ENCODE measurements around the gene MT1A. TPM values are rescaled to one million over a fixed set of nuclear protein-coding genes. Genes with fewer than 3 reads are reported as not detected.

Gene MT1A
- polyA plus RNA-seq, 1 of the 3 experiments (the other 2 are of a cell fraction) = 5.4 TPM

GRCh38 chr16:56669840-56670619 is 31.6 kb downstream of the MT1A start:
- Histone ChIP-seq H4K20me1 (ENCODE audit: insufficient read depth) (no peaks in the 10 kb centered on the region), H3K9me3 (no peaks in the 10 kb centered on the region), H3F3A (replicated peaks; ENCODE audit: insufficient read depth) (no peaks in the 10 kb centered on the region), H3K4me2 (no peak overlapping the region), H3K79me2 (ENCODE audit: insufficient read depth) (no peaks in the 10 kb centered on the region), H3K27ac (ENCODE audit: low read depth in 2 of 2, low read length in 1 of 2) (no peak overlapping the region), H3K27me3 (ENCODE audit: insufficient read depth) (peaks cover 42% of the 10 kb centered on the region), H3K4me3 (ENCODE audit: low read depth in 2 of 2, low read length in 1 of 2) (no peak overlapping the region), H3K9ac (no peak overlapping the region), H3K9me2 (no peaks in the 10 kb centered on the region), H3K36me3 (replicated peaks in 1 of 2; ENCODE audit: control insufficient read depth in 1 of 2, insufficient read depth in 2 of 2, low read length in 1 of 2) (no peaks in the 10 kb centered on the region), H3K4me1 (ENCODE audit: control insufficient read depth in 1 of 2, insufficient read depth in 2 of 2, low read depth in 1 of 2, low read length in 1 of 2) (no peaks in the 10 kb centered on the region; a peak in 1 of 4 replicates), H2AFZ (ENCODE audit: low read depth) (no peak overlapping the region)
- 50% methylated on average over 18 of the region's 19 CpGs for WGBS (ENCODE audit: low lambda C conversion rate)
- TF ChIP-seq GATA2 (CRISPR knock-in tag; IDR thresholded peaks at IDR 0.05) (no peak), POLR2AphosphoS5 (IDR thresholded peaks at IDR 0.05; ENCODE audit: low read depth, low read length) (no peak), SIN3A (IDR thresholded peaks at IDR 0.05; ENCODE audit: borderline replicate concordance, low read depth, low read length) (no peak), ELF1 (IDR thresholded peaks at IDR 0.05) (no peak), PBX3 (IDR thresholded peaks at IDR 0.05) (no peak), FOXJ3 (CRISPR knock-in tag; IDR thresholded peaks at IDR 0.05) (no peak), RFX5 (IDR thresholded peaks at IDR 0.05; ENCODE audit: low read length) (no peak), NRF1 (IDR thresholded peaks at IDR 0.05; ENCODE audit: low read depth, low read length) (no peak), FOXM1 (IDR thresholded peaks at IDR 0.05; ENCODE audit: low read depth) (no peak), TEAD4 (IDR thresholded peaks at IDR 0.05; ENCODE audit: borderline replicate concordance, insufficient read depth) (no peak), REST (IDR thresholded peaks at IDR 0.05; ENCODE audit: low read depth, low read length) (no peak)
- TF ChIP-seq, protein P1, sequence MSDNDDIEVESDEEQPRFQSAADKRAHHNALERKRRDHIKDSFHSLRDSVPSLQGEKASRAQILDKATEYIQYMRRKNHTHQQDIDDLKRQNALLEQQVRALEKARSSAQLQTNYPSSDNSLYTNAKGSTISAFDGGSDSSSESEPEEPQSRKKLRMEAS (IDR thresholded peaks at IDR 0.05; ENCODE audit: low read depth) = no peak
- ChIA-PET CTCF (interaction anchor here (1.8 kb wide), 1 partner anchor 19 kb away, joined by 4 read pairs; no protein-coding TSS in a partner anchor), POLR2A (interaction anchor here (0.7 kb wide), 1 partner anchor 78 kb away, joined by 3 read pairs; no protein-coding TSS in a partner anchor)
- DNase-seq = no peak

DNA sequence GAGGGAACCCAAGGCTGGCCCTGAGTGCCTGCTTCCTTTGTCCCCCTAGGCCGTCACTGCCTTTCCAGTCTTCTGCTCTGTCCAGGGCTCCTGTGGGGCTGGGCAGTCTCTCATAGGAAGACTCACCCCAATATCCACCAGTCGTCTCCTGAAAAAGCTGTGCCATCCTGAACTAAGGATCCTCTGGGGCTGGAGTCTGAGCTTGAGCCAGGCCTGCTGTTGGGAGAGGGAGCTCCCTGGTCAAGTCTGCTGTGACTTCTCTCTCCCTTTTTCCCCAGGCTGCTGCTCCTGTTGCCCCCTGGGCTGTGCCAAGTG is 32.1 kb downstream of the MT1A start:
- Histone ChIP-seq H3K9me2 (no peaks in the 10 kb centered on the region), H3K4me3 (ENCODE audit: low read depth in 2 of 2, low read length in 1 of 2) (no peak overlapping the region), H3F3A (replicated peaks; ENCODE audit: insufficient read depth) (no peaks in the 10 kb centered on the region), H3K9me3 (no peaks in the 10 kb centered on the region), H3K27me3 (ENCODE audit: insufficient read depth) (peaks cover 42% of the 10 kb centered on the region), H3K79me2 (ENCODE audit: insufficient read depth) (no peaks in the 10 kb centered on the region), H2AFZ (ENCODE audit: low read depth) (no peak overlapping the region), H3K27ac (ENCODE audit: low read depth in 2 of 2, low read length in 1 of 2) (no peak overlapping the region), H3K36me3 (replicated peaks in 1 of 2; ENCODE audit: control insufficient read depth in 1 of 2, insufficient read depth in 2 of 2, low read length in 1 of 2) (no peaks in the 10 kb centered on the region), H3K4me1 (ENCODE audit: control insufficient read depth in 1 of 2, insufficient read depth in 2 of 2, low read depth in 1 of 2, low read length in 1 of 2) (no peaks in the 10 kb centered on the region; a peak in 1 of 4 replicates), H4K20me1 (ENCODE audit: insufficient read depth) (no peaks in the 10 kb centered on the region), H3K4me2 (no peak overlapping the region), H3K9ac (no peak overlapping the region)
- no CpG with 5 or more reads among the region's 2 CpGs for WGBS (ENCODE audit: low lambda C conversion rate)
- TF ChIP-seq RCOR1 (IDR thresholded peaks at IDR 0.05; ENCODE audit: low read length) (no peak), RAD21 (IDR thresholded peaks at IDR 0.05; ENCODE audit: low read length) (no peak), SIN3A (IDR thresholded peaks at IDR 0.05; ENCODE audit: borderline replicate concordance, low read depth, low read length) (no peak), TCF12 (IDR thresholded peaks at IDR 0.05) (no peak), MEF2A (IDR thresholded peaks at IDR 0.05; ENCODE audit: borderline replicate concordance, low read depth) (no peak), MXI1 (IDR thresholded peaks at IDR 0.05; ENCODE audit: low read depth, low read length) (no peak), TAF1 (IDR thresholded peaks at IDR 0.05; ENCODE audit: borderline replicate concordance, low read depth, low read length) (no peak), YY1 (IDR thresholded peaks at IDR 0.05; ENCODE audit: low read depth) (no peak), GABPA (IDR thresholded peaks at IDR 0.05; ENCODE audit: low read depth) (no peak), JUND (IDR thresholded peaks at IDR 0.05) (no peak), FOXJ3 (CRISPR knock-in tag; IDR thresholded peaks at IDR 0.05) (no peak), FOXM1 (IDR thresholded peaks at IDR 0.05; ENCODE audit: low read depth) (no peak)
- TF ChIP-seq, protein P1 (IDR thresholded peaks at IDR 0.05; ENCODE audit: low read depth) = no peak
- no peak for DNase-seq
- POLR2A ChIA-PET = interaction anchor here (0.7 kb wide), 1 partner anchor 78 kb away, joined by 3 read pairs; no protein-coding TSS in a partner anchor
- CTCF ChIA-PET = no interaction called here

Data from SK-N-SH (cell line).